Measurements from ENCODE around the gene CEP164.

CEP164 gene

GRCh38 chr11:117407016-117407415 lies 79.4 kb downstream of the CEP164 start:
- TF ChIP-seq CTCF (IDR thresholded peaks at IDR 0.05; ENCODE audit: low read depth, low read length, poor library complexity, severe bottlenecking) (no peak), EZH2phosphoT487 (IDR thresholded peaks at IDR 0.05; ENCODE audit: borderline replicate concordance, low read length) (no peak)
- Histone ChIP-seq H3K9me2 (replicated peaks; ENCODE audit: control insufficient read depth, low read length) (no peaks in the 10 kb centered on the region), H3K36me3 (ENCODE audit: control insufficient read depth, low read length) (peaks cover 37% of the 10 kb centered on the region)

GRCh38 chr11:117408356-117408755 lies 80.7 kb downstream of the CEP164 start:
- H3K9me3 ChIP-seq (ENCODE audit: control insufficient read depth, insufficient read depth, low read length), result peaks cover 8% of the 10 kb centered on the region; the same call in 1 of the 2 replicates
- H3F3A ChIP-seq (ENCODE audit: control insufficient read depth, insufficient read depth), result no peaks in the 10 kb centered on the region
- peaks cover 37% of the 10 kb centered on the region for H3K36me3 ChIP-seq (ENCODE audit: control insufficient read depth, low read length)
- H3K27me3 ChIP-seq (ENCODE audit: control insufficient read depth, low read length), result no peaks in the 10 kb centered on the region
- no peak overlapping the region for H3K27ac ChIP-seq (ENCODE audit: low read depth, low read length)
- H3K4me3 ChIP-seq (ENCODE audit: low read length), result no peak overlapping the region
- H3K4me1 ChIP-seq (ENCODE audit: control insufficient read depth, low read length), result no peaks in the 10 kb centered on the region
- no peaks in the 10 kb centered on the region for H3K79me2 ChIP-seq (ENCODE audit: control insufficient read depth, low read length)
- H4K20me1 ChIP-seq (ENCODE audit: control insufficient read depth, insufficient read depth, low read depth, low read length), result no peaks in the 10 kb centered on the region
- no peaks in the 10 kb centered on the region for H3K9me2 ChIP-seq (replicated peaks; ENCODE audit: control insufficient read depth, low read length)
- no peak for TF ChIP-seq CTCF (IDR thresholded peaks at IDR 0.05; ENCODE audit: low read depth, low read length, poor library complexity, severe bottlenecking)
- no peak overlapping the region for H3K4me2 ChIP-seq (ENCODE audit: low read length)

More at GRCh38 chr11:117407016-117407415, 79.4 kb downstream of the CEP164 start:
- Histone ChIP-seq H3K4me3 (ENCODE audit: low read length) (no peak overlapping the region), H3K27me3 (ENCODE audit: control insufficient read depth, low read length) (no peaks in the 10 kb centered on the region), H3K79me2 (ENCODE audit: control insufficient read depth, low read length) (no peaks in the 10 kb centered on the region), H3K4me1 (ENCODE audit: control insufficient read depth, low read length) (no peaks in the 10 kb centered on the region), H3K4me2 (ENCODE audit: low read length) (no peak overlapping the region), H4K20me1 (ENCODE audit: control insufficient read depth, insufficient read depth, low read depth, low read length) (no peaks in the 10 kb centered on the region), H3K27ac (ENCODE audit: low read depth, low read length) (no peak overlapping the region), H3F3A (ENCODE audit: control insufficient read depth, insufficient read depth) (no peaks in the 10 kb centered on the region), H3K9me3 (ENCODE audit: control insufficient read depth, insufficient read depth, low read length) (peaks cover 8% of the 10 kb centered on the region; the same call in 1 of the 2 replicates)

- Histone ChIP-seq H3K9me2 (replicated peaks; ENCODE audit: control insufficient read depth, low read length) (no peaks in the 10 kb centered on the region), H4K20me1 (ENCODE audit: control insufficient read depth, insufficient read depth, low read depth, low read length) (no peaks in the 10 kb centered on the region), H3K4me1 (ENCODE audit: control insufficient read depth, low read length) (no peaks in the 10 kb centered on the region), H3K4me2 (ENCODE audit: low read length) (no peak overlapping the region), H3K79me2 (ENCODE audit: control insufficient read depth, low read length) (no peaks in the 10 kb centered on the region), H3K27ac (ENCODE audit: low read depth, low read length) (no peak overlapping the region), H3K36me3 (ENCODE audit: control insufficient read depth, low read length) (peaks cover 32% of the 10 kb centered on the region), H3K27me3 (ENCODE audit: control insufficient read depth, low read length) (no peaks in the 10 kb centered on the region), H3K9me3 (ENCODE audit: control insufficient read depth, insufficient read depth, low read length) (peaks cover 8% of the 10 kb centered on the region; the same call in 1 of the 2 replicates), H3K4me3 (ENCODE audit: low read length) (no peak overlapping the region), H3F3A (ENCODE audit: control insufficient read depth, insufficient read depth) (no peaks in the 10 kb centered on the region)
- TF ChIP-seq CTCF (IDR thresholded peaks at IDR 0.05; ENCODE audit: low read depth, low read length, poor library complexity, severe bottlenecking) (no peak), EZH2phosphoT487 (IDR thresholded peaks at IDR 0.05; ENCODE audit: borderline replicate concordance, low read length) (no peak)
Observed at GRCh38 chr11:117409511-117409910, 81.9 kb downstream of the CEP164 start.
